CD4-positive, alpha-beta T cell treated with Interleukin-6 at 100 ng/mL for 8 hours (primary cell): ENCODE results near the gene SRC.

ENCODE experiments used
- DNase-seq: peaks from one replicate; pipeline ENCODE4 v3.0.0-alpha.2; 2020; ENCODE audit warnings: mixed read lengths, low spot score

The SRC gene

GRCh38 chr20:37453836-37454235 is 107.9 kb downstream of the SRC start:
- no peak for DNase-seq

GRCh38 chr20:37454636-37455385 is 108.9 kb downstream of the SRC start:
- DNase-seq, result no peak
